HG03432 (cell line): ENCODE data around the gene PACS1.

ENCODE experiments used
- ATAC-seq: cut with Tn5 transposase; IDR thresholded peaks from one replicate; pipeline ENCODE4 v1.9.1; 2021; ENCODE audit warnings: mild to moderate bottlenecking, moderate library complexity; ENCODE audit not compliant: unreplicated experiment

PACS1 gene

DNA sequence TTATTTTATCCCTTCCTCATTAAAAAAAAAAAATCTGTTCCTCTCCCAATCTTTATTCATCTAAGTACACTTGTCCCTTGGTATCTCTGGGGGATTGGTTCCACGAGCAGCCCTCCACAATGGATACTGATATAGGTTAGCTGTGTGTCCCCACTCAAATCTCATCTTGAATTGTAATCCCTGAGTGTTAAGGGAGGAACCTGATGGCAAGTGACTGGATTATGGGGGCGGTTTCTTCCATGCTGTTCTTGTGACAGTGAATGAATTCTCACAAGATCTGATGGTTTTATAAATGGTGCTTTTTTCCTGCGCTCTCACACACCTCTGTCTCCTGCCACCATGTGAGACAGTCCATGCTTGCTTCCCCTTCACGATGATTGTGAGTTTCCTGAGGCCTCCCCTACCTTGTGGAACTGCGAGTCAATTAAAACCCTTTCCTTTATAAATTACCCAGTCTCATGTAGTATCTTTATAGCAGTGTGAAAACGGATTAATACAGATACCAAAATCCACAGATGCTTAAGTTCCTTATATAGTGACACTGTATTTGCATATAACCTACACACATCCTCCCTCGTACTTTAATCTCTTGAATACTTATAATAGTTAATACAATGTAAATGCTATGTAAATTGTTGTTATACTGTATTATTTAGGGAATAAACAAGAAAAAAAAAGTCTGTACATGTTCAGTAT is 62.0 kb downstream of the PACS1 start:
- no peak for ATAC-seq

DNA sequence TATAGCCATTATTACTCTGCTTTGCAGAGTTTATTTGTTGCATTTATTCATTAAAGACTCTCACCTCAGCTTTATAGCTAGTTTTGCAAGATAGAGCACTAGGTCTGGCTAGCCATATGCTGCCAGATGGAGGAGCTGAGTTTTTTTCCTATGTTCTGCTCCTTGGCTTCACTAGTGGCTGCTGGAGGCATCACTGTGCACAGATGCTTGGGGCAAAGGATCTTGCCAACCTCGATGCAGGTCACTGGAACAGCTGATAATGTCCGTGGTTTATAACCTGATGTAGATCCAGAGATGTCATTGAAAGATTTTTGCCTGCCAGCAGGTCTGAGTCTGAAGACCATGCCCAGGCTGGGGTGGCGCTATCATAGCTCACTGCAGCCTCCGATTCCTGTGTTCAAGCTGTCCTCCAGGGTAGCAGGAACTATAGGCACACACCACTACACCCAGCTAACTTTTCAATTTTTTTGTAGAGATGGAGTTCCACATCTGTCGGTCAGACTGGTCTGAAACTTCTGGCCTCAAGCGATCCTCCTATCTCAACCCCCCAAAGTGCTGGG is 63.2 kb downstream of the PACS1 start:
- no peak for ATAC-seq

DNA sequence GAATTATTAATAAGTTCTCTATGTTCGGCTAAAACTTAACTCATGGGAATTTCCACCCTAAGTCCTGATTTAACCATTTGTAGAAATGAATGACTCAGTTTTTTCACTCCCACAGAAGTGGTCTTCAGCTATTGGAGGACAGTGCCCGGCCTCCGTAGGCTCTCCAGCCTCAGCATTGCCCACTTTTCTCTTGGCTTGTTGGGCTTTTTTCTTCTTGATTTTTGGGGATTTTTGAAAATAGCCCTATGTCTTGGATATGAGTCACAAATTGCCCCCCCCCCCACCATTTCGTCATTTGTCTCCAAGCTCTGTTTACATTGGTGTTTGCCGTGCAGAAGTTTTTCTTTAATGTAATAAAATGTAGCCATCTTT is 66.7 kb downstream of the PACS1 start:
- no peak for ATAC-seq

DNA sequence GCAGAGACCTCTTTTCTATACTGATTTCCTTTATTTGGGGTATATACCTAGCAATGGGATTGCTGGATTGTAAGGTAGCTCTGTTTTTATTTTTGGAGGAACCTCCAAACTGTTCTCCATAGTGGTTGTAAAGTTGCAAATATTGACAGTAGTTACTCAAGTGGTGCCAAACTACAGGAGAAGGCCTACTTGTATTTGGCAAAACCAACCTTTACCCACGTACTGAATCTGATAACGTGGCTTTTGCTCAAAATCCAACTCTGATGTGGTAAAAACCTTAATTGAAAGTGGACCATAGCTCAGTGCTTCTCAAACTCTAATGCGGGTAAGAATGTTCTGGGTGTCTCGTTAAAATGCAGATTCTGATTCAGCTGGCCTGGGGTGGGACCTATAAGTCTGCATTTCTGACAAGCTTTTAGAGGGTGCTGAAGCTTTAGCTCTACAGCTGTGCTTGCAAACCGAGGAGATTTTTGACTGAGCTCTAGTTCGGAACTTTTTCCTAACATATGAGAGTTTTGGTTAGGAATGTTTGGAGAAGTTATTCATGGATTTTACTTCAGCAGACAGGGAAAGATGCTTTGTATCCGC is 69.8 kb downstream of the PACS1 start:
- ATAC-seq = no peak

DNA sequence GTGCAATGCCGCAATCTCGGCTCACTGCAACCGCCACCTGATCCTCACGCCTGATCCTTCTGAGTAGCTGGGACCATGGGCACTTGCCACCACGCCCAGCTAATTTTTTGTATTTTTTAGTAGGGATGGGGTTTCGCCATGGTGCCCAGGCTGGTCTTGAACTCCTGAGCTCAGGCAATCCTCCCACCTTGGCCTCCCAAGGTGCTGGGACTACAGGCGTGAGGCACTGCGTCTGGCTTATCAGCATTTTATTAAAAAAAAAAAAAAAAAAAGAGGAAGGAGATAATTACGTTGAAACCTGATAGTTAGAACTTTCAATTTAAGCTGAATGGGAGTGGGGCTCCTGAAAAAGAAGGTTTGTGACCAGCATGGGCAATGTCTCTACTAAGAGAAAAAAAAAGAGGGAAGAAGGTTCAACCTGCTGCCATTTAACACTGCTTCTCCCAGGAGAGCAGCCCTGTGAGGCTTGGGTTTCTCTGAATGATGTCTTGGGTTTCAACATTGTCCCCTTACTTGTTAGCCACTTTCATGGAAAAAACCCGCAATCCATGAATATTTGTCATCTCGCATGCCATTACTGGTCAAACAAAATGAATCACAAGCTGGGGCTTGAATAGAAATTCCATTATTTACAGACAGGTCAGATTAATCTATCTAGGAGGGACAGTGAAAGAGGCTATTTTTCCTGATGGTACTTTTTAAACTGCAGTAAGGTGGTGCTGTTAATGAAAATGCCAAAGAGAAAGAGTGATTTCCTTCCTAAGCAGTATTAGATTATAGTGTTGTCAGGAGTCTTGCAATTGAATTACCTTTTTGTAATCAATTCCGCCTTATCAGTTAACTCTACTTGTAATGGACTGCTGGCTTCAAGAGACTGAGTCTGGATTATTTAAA is 72.5 kb downstream of the PACS1 start:
- ATAC-seq = no peak

DNA sequence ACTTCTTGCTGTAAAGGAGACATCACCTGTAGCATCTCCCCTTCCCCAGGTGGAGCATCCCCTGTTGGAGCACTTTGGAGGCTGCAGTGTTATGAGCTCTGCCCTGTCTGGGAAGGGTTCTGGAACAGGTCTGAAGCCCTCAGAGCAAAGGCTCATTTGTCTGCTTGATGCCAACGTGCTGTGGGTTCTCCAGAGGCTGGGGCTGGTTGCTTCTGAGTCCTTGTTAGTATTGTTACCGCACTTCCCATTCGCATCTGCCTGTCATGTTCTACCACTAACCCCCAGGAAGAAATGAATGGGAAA is 73.1 kb downstream of the PACS1 start:
- no peak for ATAC-seq

DNA sequence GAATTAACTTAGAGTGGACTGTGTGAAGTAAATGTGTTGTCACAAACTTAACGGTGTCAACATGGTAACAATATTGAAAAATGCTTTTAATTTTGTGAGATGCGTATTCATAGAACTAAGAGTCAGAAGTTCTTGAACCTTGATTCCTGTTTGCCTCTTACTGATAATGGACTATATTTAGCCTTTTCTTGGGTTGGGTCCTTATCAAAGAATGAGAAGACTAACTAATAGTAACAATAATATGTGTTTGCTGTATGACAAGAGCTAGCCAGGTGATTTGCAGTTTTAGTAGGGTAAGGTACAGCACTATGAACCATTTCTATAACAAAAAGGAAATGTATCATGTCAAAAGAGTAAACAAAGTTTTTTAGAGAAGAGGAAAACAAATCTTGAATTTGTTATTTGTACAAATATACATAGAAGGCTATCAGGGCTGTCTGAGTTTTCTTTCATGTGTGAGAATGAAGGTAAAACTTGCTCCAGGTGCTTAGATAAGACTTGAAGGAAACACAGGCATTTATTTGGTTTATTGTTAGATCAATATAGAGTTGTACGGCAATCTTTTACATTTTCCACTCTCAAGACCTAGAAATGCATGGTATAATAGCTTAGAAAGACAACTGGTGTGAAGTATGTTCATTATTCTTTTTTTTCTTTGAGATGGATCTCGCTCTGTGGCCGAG is 74.1 kb downstream of the PACS1 start:
- ATAC-seq = no peak

DNA sequence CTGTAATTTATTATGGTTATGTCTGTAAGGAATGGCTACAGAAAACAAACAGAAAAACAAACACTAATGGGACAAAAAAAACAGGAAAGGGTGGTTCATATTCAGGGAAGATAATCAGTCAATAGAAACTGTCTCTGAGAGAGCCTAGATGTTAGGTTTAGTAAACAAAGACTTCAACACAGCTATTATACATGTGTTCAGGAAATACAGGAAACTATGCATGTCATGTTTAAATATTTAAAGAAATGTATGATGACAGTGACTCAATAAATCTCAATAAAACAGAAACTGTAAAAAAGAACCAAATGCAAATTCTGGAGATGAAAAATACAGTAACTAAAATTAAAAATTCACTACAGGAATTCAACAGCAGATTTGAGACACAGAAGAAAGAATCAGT is 76.0 kb downstream of the PACS1 start:
- ATAC-seq = no peak

DNA sequence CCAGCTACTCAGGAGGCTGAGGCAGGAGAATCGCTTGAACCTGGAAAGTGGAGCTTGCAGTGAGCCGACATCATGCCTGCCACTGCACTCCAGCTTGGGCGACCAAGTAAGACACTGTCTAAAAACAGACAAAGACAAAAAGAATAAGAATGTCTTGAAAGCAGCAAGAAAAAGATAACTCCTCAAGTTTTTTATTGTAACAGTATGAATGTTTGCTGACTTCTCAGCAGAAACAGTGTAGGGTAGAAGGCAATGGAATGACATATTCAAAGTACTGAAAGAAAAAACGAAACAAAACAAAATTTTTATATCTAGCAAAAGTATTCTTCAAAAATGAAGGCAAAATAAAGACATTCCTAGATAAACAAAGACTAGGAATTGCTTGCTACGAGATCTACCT is 76.9 kb downstream of the PACS1 start:
- no peak for ATAC-seq

DNA sequence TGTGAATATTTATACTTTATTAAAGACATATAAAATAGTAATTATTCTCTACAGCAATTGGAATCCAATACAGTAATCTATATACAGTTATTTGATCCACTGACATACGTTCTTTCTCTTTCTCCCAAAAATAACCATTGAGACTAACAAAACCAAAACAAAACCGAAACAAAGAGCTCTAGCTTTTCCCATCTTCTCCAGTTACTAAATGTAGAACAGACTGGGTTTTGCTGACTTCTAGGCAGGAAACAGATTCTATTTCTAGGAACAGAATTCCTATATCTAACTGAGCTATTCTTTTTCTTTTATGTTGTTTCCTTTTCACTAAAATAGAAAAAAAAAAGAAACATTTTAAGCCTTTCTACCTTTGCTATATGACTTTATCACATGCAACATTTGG is 80.1 kb downstream of the PACS1 start:
- no peak for ATAC-seq

DNA sequence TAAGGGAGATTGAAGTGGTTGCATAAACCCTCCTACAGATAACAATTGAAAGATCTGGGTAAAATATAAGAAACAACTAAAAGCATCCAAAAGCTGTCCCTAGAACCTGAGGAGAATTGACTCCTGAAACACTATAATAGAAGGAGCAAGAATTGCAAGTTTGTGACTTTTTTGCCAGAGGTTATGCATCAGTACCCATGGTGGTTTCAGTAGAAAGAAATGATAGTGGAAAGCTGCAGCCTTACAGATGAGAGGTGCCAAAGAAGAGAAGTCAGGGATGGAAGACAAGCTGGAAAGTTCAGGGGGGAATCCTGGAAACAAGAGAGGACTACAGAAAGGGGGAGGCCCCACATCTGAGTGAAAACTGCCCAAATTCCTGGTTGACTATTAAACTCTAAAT is 80.7 kb downstream of the PACS1 start:
- no peak for ATAC-seq

DNA sequence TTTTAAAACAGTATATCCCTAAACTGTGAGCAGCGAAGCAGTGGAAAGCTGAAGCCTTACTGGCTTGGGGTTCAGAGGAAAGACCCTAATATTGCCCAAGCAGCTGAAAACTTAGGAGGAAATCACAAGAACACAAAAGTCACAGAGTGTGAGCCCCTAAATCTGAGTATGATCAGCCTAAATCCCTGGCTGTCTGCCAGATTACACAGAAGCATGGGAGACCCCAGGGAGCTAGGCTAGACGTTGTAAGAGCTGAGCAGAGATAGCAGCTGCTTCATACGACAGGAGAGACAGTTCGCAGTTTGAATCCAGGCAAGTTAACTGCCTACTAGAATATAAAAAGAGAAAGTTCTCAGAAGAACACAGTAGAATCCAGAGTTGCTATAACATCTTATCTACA is 81.2 kb downstream of the PACS1 start:
- ATAC-seq = no peak

DNA sequence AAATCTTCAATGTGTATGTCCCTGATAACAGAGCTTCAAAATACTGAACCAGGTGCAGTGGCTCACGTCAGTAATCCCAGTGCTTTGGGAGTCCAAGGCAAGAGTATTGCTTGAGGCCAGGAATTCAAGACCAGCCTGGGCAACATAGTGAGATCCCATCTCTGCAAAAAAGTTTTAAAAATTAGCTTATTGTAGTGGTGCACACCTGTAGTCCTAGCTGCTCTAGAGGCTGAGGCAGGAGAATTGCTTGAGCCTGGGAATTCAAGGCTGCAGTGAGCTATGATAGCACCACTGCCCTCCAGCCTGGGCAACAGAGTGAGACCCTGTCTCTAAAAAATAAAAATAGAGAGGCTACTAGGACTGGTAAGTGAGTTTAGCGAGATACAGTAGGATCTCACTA is 84.0 kb downstream of the PACS1 start:
- ATAC-seq = no peak

DNA sequence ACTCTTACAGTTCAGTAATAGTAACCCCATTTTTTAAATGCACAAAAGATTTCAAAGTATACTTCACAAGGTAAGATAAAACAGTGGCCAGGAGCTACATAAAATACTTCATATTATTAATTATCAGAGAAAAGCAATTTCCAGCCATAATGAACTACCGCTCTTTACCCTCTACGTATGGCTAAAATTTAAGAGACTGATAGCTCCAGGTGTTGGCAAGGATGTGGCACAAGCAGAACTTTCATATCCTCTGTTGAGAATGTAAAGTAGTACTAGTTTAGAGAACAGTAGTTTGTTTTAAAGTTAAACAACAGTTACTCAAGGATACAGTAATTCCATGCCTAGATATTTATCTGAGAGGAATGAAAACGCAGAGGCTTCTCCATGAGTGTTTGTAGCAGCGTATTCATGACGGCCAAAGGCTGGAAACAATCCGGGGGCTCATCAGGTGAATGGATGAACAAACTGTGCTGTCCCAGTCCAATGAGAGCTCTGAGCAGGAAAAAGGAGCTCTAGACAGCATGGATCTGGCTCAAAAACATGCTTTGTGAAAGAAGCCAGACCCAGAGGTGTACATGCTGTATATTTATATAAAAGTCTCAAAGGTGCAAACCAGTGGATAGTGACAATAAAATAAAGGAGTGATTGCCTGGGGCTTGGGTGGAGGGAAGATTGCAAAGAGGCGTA is 85.5 kb downstream of the PACS1 start:
- ATAC-seq = no peak

DNA sequence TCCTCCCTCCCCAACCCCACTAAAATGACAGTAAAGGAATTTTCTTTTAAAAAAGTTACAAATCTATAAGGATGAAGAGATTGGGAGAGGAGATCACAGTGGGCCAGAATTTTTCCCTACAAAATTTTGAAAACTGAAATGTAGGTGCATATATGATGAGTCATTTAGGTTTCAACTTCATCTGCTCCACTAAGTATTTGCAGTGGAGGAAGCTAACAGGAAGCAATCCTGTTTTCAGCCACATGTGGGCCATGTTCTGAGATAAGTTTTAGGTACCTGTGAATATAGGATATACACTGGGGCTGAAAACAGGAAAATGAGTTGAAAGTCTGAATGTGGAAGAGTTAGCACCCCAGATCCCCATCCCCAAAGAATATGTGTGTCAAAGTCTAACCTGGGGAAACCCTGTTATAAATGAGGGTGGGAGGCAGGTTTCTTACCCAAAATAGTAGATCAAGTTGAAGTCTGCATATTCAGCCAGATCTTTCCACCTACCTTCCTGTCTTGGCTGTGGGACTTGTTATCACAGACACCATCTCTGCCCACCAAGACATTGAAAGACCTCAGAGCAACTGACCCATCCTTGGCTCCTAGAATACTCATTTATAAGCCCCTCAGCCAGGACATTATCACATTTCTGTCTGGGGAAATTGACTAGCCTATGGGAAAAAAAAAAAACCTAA is 87.3 kb downstream of the PACS1 start:
- no peak for ATAC-seq

DNA sequence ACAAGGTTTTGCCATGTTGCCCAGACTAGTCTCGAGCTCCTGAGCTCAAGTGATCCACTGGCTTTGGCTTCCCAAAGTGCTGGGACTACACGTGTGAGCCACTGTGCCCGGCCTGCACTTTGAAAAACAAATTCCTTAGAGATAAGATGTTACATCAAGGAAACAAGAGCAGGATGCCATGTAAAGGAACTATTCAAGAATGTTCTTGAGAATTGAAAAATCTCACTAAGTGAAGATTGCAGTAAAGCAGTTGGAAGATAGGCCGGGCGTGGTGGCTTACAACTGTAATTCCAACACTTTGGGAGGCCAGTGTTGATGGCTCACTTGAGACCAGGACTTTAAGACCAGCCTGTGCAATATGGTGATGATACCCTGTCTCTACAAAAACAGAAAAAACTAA is 88.1 kb downstream of the PACS1 start:
- ATAC-seq = no peak

DNA sequence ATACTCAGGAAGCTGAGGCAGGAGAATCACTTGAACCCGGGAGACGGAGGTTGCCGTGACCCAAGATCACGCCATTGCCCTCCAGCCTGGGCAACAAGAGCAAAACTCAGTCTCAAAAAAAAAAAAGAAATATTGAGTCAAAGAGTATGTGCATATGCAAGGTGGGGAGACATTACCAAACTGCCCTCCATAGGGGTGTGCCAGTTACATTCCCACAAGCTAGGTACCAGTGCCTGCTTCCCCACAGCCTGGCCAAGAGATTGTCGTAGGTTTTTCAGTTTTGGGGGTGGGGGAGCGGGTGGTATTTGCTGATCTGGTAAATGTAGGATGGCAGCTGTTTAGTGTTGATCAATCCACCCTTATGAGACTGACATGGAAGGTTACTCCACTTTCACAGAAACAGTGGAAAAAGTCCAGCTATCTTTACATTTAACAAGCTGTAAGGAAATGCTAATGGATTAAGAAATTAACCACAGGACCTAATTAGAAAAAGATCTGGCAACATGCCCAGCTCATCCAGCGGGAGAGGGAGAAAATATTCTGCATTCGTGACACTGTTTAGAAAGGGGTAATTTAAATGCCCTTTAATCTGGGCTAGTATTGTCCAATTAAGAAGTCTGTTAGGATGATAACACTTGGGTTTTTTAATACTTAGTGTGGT is 89.4 kb downstream of the PACS1 start:
- no peak for ATAC-seq

DNA sequence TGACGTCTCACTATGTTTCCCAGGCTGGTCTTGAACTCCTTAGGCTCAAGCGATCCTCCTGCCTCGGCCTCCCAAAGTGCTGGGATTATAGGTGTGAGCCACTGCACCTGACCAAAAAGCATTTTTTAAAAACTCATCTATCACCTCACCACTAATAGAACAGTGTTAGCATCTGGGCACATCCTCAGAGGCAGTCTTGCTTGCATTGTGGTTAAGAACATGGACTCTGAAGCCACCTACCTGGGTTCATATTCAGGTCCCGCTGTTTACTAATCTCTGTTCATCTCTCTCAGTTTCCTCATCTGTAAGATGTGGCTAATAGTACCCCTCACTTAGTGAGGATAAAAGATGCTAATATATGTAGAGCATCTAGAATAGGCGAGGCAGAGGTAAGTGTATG is 90.6 kb downstream of the PACS1 start:
- ATAC-seq = no peak

DNA sequence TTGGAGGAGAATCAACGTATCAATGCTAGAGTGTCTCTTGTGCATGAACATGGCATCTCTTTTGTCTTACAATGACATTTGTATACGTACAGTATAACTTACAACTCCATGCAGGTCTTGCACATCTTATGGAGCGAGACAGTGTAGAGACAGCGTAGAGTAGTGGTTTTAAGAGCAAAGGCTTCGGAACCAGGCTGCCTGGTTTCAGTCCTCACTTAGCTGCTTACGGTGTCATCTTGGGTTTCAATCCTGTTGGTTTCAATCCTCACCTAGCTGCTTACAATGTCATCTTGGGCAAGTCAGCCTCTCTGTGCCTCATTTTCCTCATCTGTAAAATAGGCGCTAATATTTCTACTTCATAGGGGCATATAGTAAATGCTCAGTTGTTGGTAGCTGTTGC is 98.2 kb downstream of the PACS1 start:
- ATAC-seq = no peak

DNA sequence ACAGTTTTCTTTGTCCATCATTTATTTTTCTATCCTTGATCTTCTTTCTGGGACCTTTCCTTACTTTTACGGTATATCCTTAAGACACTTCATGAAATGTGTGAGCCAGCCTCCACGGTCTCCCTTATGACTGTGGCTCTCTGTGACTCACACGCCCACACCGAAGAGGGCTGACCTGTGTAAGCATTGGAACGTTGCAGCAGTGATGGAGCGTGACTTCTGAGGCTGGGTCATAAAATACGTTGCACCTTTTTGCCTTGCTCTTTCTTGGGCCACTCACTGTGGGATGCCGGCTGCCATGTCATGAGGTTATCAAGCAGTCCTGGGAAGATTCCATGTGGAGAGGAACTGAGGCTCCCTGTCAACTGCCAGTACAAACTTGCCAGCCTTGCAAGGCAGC is 102.1 kb downstream of the PACS1 start:
- no peak for ATAC-seq
